ENCODE data around the gene MYL7. TPM values are rescaled to one million over a fixed set of nuclear protein-coding genes. Genes with fewer than 3 reads are reported as not detected.

Gene MYL7
- polyA plus RNA-seq, 1 of the 3 experiments (the other 2 are of a cell fraction), result not detected

- Histone ChIP-seq H3K36me3 (replicated peaks in 1 of 2; ENCODE audit: control insufficient read depth in 1 of 2, insufficient read depth in 2 of 2, low read length in 1 of 2) (no peaks in the 10 kb centered on the region), H3F3A (replicated peaks; ENCODE audit: insufficient read depth) (peaks cover 15% of the 10 kb centered on the region), H3K9me2 (no peaks in the 10 kb centered on the region), H3K4me1 (ENCODE audit: control insufficient read depth in 1 of 2, insufficient read depth in 2 of 2, low read depth in 1 of 2, low read length in 1 of 2) (peaks cover 4 to 18% of the 10 kb centered on the region in 2 experiments; a peak in 2 of 4 replicates), H3K27ac (ENCODE audit: low read depth in 2 of 2, low read length in 1 of 2) (no peak overlapping the region), H3K4me3 (ENCODE audit: low read depth in 2 of 2, low read length in 1 of 2) (no peak overlapping the region), H3K27me3 (ENCODE audit: insufficient read depth) (no peaks in the 10 kb centered on the region), H3K9me3 (no peaks in the 10 kb centered on the region), H4K20me1 (ENCODE audit: insufficient read depth) (no peaks in the 10 kb centered on the region), H3K79me2 (ENCODE audit: insufficient read depth) (no peaks in the 10 kb centered on the region), H2AFZ (ENCODE audit: low read depth) (no peak overlapping the region), H3K9ac (no peak overlapping the region), H3K4me2 (no peak overlapping the region)
- WGBS (ENCODE audit: low lambda C conversion rate), result 100% methylated on average over 1 of the region's 3 CpGs
- TF ChIP-seq RCOR1 (IDR thresholded peaks at IDR 0.05; ENCODE audit: low read length) (no peak), PBX3 (IDR thresholded peaks at IDR 0.05) (no peak), TEAD4 (IDR thresholded peaks at IDR 0.05; ENCODE audit: borderline replicate concordance, insufficient read depth) (no peak), RXRA (IDR thresholded peaks at IDR 0.05; ENCODE audit: borderline replicate concordance, low read depth) (no peak), ZBTB33 (IDR thresholded peaks at IDR 0.05; ENCODE audit: borderline replicate concordance, low read depth) (no peak), EP300 (IDR thresholded peaks at IDR 0.05; ENCODE audit: borderline replicate concordance in 1 of 2, low read depth in 1 of 2, low read length in 1 of 2) (no peak)
- DNase-seq, result no peak
- POLR2A ChIA-PET, result no interaction called here
- CTCF ChIA-PET, result interaction anchor here (1.2 kb wide), 1 partner anchor 101 kb away, joined by 3 read pairs; no protein-coding TSS in a partner anchor
These were observed 45.4 kb downstream of the MYL7 start for GRCh38 chr7:44095781-44096180.

- no peaks in the 10 kb centered on the region for H4K20me1 ChIP-seq (ENCODE audit: insufficient read depth)
- no peak overlapping the region for H3K4me2 ChIP-seq
- no peaks in the 10 kb centered on the region for H3K36me3 ChIP-seq (replicated peaks in 1 of 2; ENCODE audit: control insufficient read depth in 1 of 2, insufficient read depth in 2 of 2, low read length in 1 of 2)
- peak overlapping the region; percentile 60 for H2AFZ ChIP-seq (ENCODE audit: low read depth)
- H3K27me3 ChIP-seq (ENCODE audit: insufficient read depth), result no peaks in the 10 kb centered on the region
- peaks cover 0 to 11% of the 10 kb centered on the region in 2 experiments; a peak in 1 of 4 replicates for H3K4me1 ChIP-seq (ENCODE audit: control insufficient read depth in 1 of 2, insufficient read depth in 2 of 2, low read depth in 1 of 2, low read length in 1 of 2)
- 82% methylated on average over 2 of the region's 2 CpGs for WGBS (ENCODE audit: low lambda C conversion rate)
- ChIA-PET POLR2A (no interaction called here), CTCF (no interaction called here)
- H3K4me3 ChIP-seq (ENCODE audit: low read depth in 2 of 2, low read length in 1 of 2), result no peak overlapping the region
- H3K9me3 ChIP-seq, result no peaks in the 10 kb centered on the region
- no peaks in the 10 kb centered on the region for H3K79me2 ChIP-seq (ENCODE audit: insufficient read depth)
- H3K27ac ChIP-seq (ENCODE audit: low read depth in 2 of 2, low read length in 1 of 2), result no peak overlapping the region
- DNase-seq, result no peak
- no peak overlapping the region; the same call in 1 of the 2 replicates for H3K9ac ChIP-seq
- peaks cover 15% of the 10 kb centered on the region for H3F3A ChIP-seq (replicated peaks; ENCODE audit: insufficient read depth)
- no peaks in the 10 kb centered on the region for H3K9me2 ChIP-seq
- TF ChIP-seq MXI1 (IDR thresholded peaks at IDR 0.05; ENCODE audit: low read depth, low read length) (no peak), MAX (IDR thresholded peaks at IDR 0.05; ENCODE audit: low read depth) (no peak), TCF12 (IDR thresholded peaks at IDR 0.05) (no peak), EZH2phosphoT487 (IDR thresholded peaks at IDR 0.05; ENCODE audit: borderline replicate concordance, low read depth) (no peak), FOXM1 (IDR thresholded peaks at IDR 0.05; ENCODE audit: low read depth) (no peak), EP300 (IDR thresholded peaks at IDR 0.05; ENCODE audit: borderline replicate concordance in 1 of 2, low read depth in 1 of 2, low read length in 1 of 2) (no peak), IRF3 (IDR thresholded peaks at IDR 0.05; ENCODE audit: low read depth, low read length) (no peak), RXRA (IDR thresholded peaks at IDR 0.05; ENCODE audit: borderline replicate concordance, low read depth) (no peak), RCOR1 (IDR thresholded peaks at IDR 0.05; ENCODE audit: low read length) (no peak), TAF1 (IDR thresholded peaks at IDR 0.05; ENCODE audit: borderline replicate concordance, low read depth, low read length) (no peak), REST (IDR thresholded peaks at IDR 0.05; ENCODE audit: low read depth, low read length) (no peak), TEAD4 (IDR thresholded peaks at IDR 0.05; ENCODE audit: borderline replicate concordance, insufficient read depth) (no peak)
These were observed 46.1 kb downstream of the MYL7 start for GRCh38 chr7:44094883-44095592.
